ENCODE data around the gene ASB2. TPM values are rescaled to one million over a fixed set of nuclear protein-coding genes. Genes with fewer than 3 reads are reported as not detected.

ASB2 gene
- total and polyA plus RNA-seq, 2 of the 13 experiments (the other 11 are each of a cell fraction or from before 2014, with no cell fraction given), result 0.82 to 4.1 TPM

DNA sequence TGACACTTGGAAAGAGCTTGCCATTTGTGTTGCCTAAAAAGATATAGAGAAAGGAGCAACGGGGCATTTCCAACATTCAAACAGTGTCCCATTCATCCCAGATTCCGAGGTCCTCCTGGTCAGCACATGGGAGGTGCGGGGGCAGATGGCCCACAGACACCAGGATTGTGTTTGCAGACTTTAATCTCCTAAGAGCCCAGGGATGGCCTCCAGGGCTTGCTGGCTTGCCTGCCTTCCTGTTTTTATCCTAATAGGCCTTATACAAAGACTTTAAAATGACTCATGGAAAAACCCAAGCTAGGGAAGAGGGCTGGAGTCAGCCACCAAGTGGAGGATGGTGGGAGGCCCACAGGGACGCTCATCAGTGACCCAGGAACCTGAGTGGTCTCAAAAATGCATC is 70.7 kb downstream of the ASB2 start (continued):
- TF ChIP-seq ZFP91 (CRISPR knock-in tag; IDR thresholded peaks at IDR 0.05; ENCODE audit: borderline replicate concordance) (peak; percentile 36; the same call in 1 of the 2 replicates), KDM6A (CRISPR knock-in tag; IDR thresholded peaks at IDR 0.05; ENCODE audit: low read depth) (no peak), RXRB (CRISPR knock-in tag; IDR thresholded peaks at IDR 0.05; ENCODE audit: borderline replicate concordance) (peak; percentile 59; the same call in 1 of the 2 replicates), RELA (CRISPR knock-in tag; IDR thresholded peaks at IDR 0.05) (peak; percentile 23; the same call in 1 of the 2 replicates), SPEN (CRISPR knock-in tag; IDR thresholded peaks at IDR 0.05; ENCODE audit: low read depth) (peak; percentile 43; the same call in 1 of the 2 replicates), ZNF30 (CRISPR knock-in tag; IDR thresholded peaks at IDR 0.05) (no peak), KDM5B (CRISPR knock-in tag; IDR thresholded peaks at IDR 0.05; ENCODE audit: borderline replicate concordance) (peak; percentile 45; the same call in 1 of the 2 replicates), NFKBIZ (CRISPR knock-in tag; IDR thresholded peaks at IDR 0.05) (0 out of 2 replicates have a peak, but pooled peaks have one; percentile 19), TRIM24 (CRISPR knock-in tag; IDR thresholded peaks at IDR 0.05) (no peak), HDAC1 (CRISPR knock-in tag; IDR thresholded peaks at IDR 0.05) (peak; percentile 35), FOSL2 (CRISPR knock-in tag; IDR thresholded peaks at IDR 0.05) (peak; percentile 76), ZC3H4 (CRISPR knock-in tag; IDR thresholded peaks at IDR 0.05; ENCODE audit: borderline replicate concordance) (no peak), ZBTB4 (CRISPR knock-in tag; IDR thresholded peaks at IDR 0.05; ENCODE audit: borderline replicate concordance) (0 out of 2 replicates have a peak, but pooled peaks have one; percentile 41), MLXIP (CRISPR knock-in tag; IDR thresholded peaks at IDR 0.05; ENCODE audit: borderline replicate concordance) (no peak)
- TF ChIP-seq, protein P1, sequence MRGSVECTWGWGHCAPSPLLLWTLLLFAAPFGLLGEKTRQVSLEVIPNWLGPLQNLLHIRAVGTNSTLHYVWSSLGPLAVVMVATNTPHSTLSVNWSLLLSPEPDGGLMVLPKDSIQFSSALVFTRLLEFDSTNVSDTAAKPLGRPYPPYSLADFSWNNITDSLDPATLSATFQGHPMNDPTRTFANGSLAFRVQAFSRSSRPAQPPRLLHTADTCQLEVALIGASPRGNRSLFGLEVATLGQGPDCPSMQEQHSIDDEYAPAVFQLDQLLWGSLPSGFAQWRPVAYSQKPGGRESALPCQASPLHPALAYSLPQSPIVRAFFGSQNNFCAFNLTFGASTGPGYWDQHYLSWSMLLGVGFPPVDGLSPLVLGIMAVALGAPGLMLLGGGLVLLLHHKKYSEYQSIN (CRISPR knock-in tag; IDR thresholded peaks at IDR 0.05; ENCODE audit: borderline replicate concordance), result no peak
- TF ChIP-seq, protein P2, sequence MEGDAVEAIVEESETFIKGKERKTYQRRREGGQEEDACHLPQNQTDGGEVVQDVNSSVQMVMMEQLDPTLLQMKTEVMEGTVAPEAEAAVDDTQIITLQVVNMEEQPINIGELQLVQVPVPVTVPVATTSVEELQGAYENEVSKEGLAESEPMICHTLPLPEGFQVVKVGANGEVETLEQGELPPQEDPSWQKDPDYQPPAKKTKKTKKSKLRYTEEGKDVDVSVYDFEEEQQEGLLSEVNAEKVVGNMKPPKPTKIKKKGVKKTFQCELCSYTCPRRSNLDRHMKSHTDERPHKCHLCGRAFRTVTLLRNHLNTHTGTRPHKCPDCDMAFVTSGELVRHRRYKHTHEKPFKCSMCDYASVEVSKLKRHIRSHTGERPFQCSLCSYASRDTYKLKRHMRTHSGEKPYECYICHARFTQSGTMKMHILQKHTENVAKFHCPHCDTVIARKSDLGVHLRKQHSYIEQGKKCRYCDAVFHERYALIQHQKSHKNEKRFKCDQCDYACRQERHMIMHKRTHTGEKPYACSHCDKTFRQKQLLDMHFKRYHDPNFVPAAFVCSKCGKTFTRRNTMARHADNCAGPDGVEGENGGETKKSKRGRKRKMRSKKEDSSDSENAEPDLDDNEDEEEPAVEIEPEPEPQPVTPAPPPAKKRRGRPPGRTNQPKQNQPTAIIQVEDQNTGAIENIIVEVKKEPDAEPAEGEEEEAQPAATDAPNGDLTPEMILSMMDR (CRISPR knock-in tag; IDR thresholded peaks at IDR 0.05), result peak; percentile 34
